ENCODE data around the gene PAX1. TPM values are rescaled to one million over a fixed set of nuclear protein-coding genes. Genes with fewer than 3 reads are reported as not detected.

Gene PAX1
- total RNA-seq, 6 experiments from 2014 or later: not detected

DNA sequence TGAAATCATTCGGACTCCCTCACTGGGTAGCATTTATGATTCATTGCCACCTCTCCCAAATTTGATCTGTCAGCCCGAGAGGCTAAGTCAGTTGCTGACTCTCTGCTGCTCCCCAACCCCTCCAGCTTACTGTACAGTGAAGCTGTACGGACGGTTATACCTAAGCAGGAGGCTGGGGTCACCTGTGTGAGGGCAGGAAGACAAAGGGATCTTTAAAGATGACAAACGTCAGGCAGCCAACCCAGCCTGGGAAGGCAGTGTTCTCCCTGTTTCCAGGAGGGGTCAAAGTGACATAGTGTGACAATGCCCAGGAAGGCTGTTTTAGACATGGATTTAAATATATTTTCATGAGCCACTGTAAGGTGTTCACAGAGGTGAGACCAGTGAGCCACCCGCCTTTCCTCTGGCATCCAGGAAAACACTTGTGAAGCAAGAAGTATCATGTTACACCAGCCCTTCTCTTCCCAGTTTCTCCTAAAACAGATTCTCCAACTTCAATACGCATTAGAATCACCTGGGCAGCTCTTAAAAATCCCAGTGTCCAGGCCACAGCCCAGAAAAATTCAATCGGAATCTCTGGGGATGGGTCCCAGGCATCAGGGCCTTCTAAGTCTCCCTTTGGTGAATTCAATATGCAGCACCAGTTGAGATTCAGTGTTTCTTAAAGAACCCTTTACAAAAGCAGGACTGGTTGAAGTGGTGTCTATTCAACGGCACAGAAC lies 6.8 kb upstream of the PAX1 start:
- H3K27ac Mint-ChIP-seq: no peak overlapping the region
- H3K27me3 Mint-ChIP-seq (ENCODE audit: insufficient read depth): peaks cover 14% of the 10 kb centered on the region
- H3K9me3 Mint-ChIP-seq: peaks cover 8% of the 10 kb centered on the region; the same call in 1 of the 2 replicates
- TF ChIP-seq, protein P1, sequence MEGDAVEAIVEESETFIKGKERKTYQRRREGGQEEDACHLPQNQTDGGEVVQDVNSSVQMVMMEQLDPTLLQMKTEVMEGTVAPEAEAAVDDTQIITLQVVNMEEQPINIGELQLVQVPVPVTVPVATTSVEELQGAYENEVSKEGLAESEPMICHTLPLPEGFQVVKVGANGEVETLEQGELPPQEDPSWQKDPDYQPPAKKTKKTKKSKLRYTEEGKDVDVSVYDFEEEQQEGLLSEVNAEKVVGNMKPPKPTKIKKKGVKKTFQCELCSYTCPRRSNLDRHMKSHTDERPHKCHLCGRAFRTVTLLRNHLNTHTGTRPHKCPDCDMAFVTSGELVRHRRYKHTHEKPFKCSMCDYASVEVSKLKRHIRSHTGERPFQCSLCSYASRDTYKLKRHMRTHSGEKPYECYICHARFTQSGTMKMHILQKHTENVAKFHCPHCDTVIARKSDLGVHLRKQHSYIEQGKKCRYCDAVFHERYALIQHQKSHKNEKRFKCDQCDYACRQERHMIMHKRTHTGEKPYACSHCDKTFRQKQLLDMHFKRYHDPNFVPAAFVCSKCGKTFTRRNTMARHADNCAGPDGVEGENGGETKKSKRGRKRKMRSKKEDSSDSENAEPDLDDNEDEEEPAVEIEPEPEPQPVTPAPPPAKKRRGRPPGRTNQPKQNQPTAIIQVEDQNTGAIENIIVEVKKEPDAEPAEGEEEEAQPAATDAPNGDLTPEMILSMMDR (IDR thresholded peaks at IDR 0.05): no peak
- no peaks in the 10 kb centered on the region for H3K36me3 Mint-ChIP-seq (ENCODE audit: low read depth)
- no peak overlapping the region for H3K4me3 Mint-ChIP-seq
- no peaks in the 10 kb centered on the region for H3K4me1 Mint-ChIP-seq (ENCODE audit: low read depth)
- DNase-seq: no peak

- no peak overlapping the region for H3K4me3 Mint-ChIP-seq
- no peaks in the 10 kb centered on the region for H3K36me3 Mint-ChIP-seq (ENCODE audit: low read depth)
- peaks cover 4% of the 10 kb centered on the region; the same call in 1 of the 2 replicates for H3K9me3 Mint-ChIP-seq
- peaks cover 15% of the 10 kb centered on the region for H3K27me3 Mint-ChIP-seq (ENCODE audit: insufficient read depth)
- no peak overlapping the region for H3K27ac Mint-ChIP-seq
- TF ChIP-seq, protein P1 (IDR thresholded peaks at IDR 0.05): no peak
- DNase-seq: no peak
- no peaks in the 10 kb centered on the region for H3K4me1 Mint-ChIP-seq (ENCODE audit: low read depth)
Measured at GRCh38 chr20:21699216-21699508, 6.3 kb upstream of the PAX1 start.

- peaks cover 17% of the 10 kb centered on the region for H3K27me3 Mint-ChIP-seq (ENCODE audit: insufficient read depth)
Measured at GRCh38 chr20:21701171-21701876, 4.1 kb upstream of the PAX1 start.

GRCh38 chr20:21702016-21702415 lies 3.4 kb upstream of the PAX1 start:
- H3K36me3 Mint-ChIP-seq (ENCODE audit: low read depth): no peaks in the 10 kb centered on the region
- DNase-seq: no peak
- no peak overlapping the region for H3K27ac Mint-ChIP-seq
- no peaks in the 10 kb centered on the region for H3K4me1 Mint-ChIP-seq (ENCODE audit: low read depth)
- H3K4me3 Mint-ChIP-seq: no peak overlapping the region
- TF ChIP-seq, protein P1 (IDR thresholded peaks at IDR 0.05): no peak
- H3K27me3 Mint-ChIP-seq (ENCODE audit: insufficient read depth): peaks cover 20% of the 10 kb centered on the region
- no peaks in the 10 kb centered on the region for H3K9me3 Mint-ChIP-seq

More at GRCh38 chr20:21701171-21701876, 4.1 kb upstream of the PAX1 start:
- Mint-ChIP-seq H3K9me3 (no peaks in the 10 kb centered on the region), H3K4me1 (ENCODE audit: low read depth) (no peaks in the 10 kb centered on the region), H3K36me3 (ENCODE audit: low read depth) (no peaks in the 10 kb centered on the region), H3K4me3 (no peak overlapping the region), H3K27ac (no peak overlapping the region)
- no peak for DNase-seq
- TF ChIP-seq, protein P1 (IDR thresholded peaks at IDR 0.05): no peak

DNA sequence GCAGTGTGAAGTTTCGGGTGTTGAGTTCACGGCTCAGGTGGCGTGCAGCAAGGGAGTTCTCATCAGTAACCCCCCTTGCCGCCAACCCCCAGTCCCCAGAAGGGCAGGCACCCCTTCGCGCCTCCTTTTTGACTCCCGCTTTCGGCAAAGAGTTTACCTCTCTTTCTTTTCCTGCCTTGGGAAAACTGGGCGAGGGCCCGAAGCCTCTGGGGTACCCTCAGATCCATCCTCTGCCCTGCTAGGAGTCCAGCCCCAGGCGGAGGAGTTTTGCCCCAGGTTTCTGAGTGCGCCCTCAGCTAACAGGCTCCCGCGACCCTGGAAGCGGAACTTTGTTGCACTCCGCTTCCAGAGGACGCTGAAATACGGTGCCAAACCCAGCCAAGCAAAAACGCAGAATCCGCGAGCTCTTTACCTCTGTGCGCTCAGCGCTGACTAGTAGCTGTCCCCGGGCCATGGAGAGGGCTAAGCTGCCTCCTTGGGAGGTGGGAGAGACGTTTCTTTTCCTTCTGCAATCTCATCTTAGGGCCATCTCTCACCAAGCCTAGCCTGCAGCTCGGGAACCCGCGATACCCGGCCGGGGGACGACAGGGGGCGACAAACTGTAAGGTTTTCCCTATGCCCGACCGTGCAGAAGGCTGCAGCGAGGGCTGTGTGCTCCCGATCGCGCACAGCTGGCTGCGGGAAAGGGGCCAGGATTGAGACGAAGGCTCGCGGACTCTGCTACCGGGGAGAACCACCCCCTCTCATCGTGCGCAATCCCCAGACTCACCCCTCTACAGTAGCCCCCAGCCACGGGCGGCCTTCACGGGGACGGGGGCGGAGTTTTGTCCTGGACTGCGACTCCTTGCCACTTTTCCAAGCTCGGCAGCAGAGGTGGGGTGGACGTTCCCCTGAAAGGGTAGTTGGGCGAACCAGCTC lies 2.7 kb upstream of the PAX1 start:
- Mint-ChIP-seq H3K27me3 (ENCODE audit: insufficient read depth) (peaks cover 20% of the 10 kb centered on the region), H3K4me3 (no peak overlapping the region)

More for the DNA sequence above, 2.7 kb upstream of the PAX1 start:
- TF ChIP-seq, protein P1 (IDR thresholded peaks at IDR 0.05): peak; percentile 54
- H3K9me3 Mint-ChIP-seq: no peaks in the 10 kb centered on the region
- no peaks in the 10 kb centered on the region for H3K4me1 Mint-ChIP-seq (ENCODE audit: low read depth)
- no peak overlapping the region for H3K27ac Mint-ChIP-seq
- H3K36me3 Mint-ChIP-seq (ENCODE audit: low read depth): no peaks in the 10 kb centered on the region
- no peak for DNase-seq

Data from HFFc6 (cell line).